Measurements from ENCODE around the gene FDX2. TPM values are rescaled to one million over a fixed set of nuclear protein-coding genes. Genes with fewer than 3 reads are reported as not detected.
A peak's percentile ranks its signal among the peaks of the same experiment; 100 is the strongest.

The FDX2 gene
- total RNA-seq, 1 experiment from 2014 or later, result 30.3 TPM

DNA sequence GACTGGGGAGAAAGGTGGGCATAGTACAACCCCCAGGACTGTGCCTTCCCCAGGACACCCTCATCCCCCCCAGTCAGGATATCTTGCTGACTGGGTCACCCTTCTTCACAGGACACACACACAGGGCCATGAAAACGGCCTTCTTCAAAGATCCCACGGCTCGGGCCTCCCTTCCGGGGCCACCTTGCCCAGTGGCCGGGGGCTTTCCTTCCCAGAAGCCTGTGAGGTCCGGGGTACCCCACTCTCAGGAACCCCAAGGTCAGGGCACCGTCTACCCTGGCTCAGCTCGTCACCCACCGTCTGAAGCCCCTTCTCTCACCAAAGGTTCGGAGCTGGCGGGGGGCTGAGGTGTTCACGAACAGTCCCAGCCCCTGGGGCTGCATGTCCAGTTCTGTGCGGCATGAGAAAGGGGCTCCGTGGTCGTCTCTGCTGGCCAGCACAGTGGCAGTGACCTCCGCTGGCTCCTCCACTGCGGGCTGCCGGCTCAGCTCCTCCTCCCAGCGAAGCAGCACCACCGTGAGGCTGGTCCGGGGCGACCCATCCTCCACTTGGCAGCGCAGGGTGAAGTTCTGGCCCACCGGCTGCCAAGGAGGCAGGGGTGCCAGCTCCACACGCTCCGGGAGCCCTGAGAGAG is 19.7 kb upstream of the FDX2 start:
- Histone ChIP-seq H3K4me3 (ENCODE audit: low read depth, low read length) (peak overlapping the region; percentile 79), H3K4me1 (peaks cover 6% of the 10 kb centered on the region; the same call in 1 of the 2 replicates), H3K27me3 (replicated peaks; ENCODE audit: control insufficient read depth, insufficient read depth, low read length) (no peaks in the 10 kb centered on the region), H3K9me3 (no peaks in the 10 kb centered on the region), H3K36me3 (ENCODE audit: control insufficient read depth, insufficient read depth, low read length) (no peaks in the 10 kb centered on the region)
- intact Hi-C loops (cut with micrococcal nuclease; ENCODE audit: unreplicated experiment), result no loop called here
- CTCF ChIA-PET, result interaction anchor here (2.3 kb wide), 2 partner anchors 53 to 65 kb away, joined by 19 to 26 read pairs; partner anchors contain the start of gene ICAM1
- Mint-ChIP-seq H3K4me1 (ENCODE audit: low read depth, unreplicated experiment) (peaks cover 5% of the 10 kb centered on the region), H3K9me3 (ENCODE audit: unreplicated experiment) (no peaks in the 10 kb centered on the region), H3K27me3 (ENCODE audit: insufficient read depth, unreplicated experiment) (no peaks in the 10 kb centered on the region), H3K36me3 (ENCODE audit: insufficient read depth, unreplicated experiment) (peaks cover 27% of the 10 kb centered on the region), H3K4me3 (ENCODE audit: unreplicated experiment) (peak overlapping the region; percentile 85), H3K27ac (ENCODE audit: unreplicated experiment) (peak overlapping the region; percentile 65)
- no peak for DNase-seq
- no TSS peak for BruUV-seq (replicated peaks)
- TF ChIP-seq, protein P1, sequence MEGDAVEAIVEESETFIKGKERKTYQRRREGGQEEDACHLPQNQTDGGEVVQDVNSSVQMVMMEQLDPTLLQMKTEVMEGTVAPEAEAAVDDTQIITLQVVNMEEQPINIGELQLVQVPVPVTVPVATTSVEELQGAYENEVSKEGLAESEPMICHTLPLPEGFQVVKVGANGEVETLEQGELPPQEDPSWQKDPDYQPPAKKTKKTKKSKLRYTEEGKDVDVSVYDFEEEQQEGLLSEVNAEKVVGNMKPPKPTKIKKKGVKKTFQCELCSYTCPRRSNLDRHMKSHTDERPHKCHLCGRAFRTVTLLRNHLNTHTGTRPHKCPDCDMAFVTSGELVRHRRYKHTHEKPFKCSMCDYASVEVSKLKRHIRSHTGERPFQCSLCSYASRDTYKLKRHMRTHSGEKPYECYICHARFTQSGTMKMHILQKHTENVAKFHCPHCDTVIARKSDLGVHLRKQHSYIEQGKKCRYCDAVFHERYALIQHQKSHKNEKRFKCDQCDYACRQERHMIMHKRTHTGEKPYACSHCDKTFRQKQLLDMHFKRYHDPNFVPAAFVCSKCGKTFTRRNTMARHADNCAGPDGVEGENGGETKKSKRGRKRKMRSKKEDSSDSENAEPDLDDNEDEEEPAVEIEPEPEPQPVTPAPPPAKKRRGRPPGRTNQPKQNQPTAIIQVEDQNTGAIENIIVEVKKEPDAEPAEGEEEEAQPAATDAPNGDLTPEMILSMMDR (IDR thresholded peaks at IDR 0.05; ENCODE audit: insufficient read depth in 1 of 2, low read depth in 1 of 2, low read length in 1 of 2, severe bottlenecking in 1 of 2, unreplicated experiment in 1 of 2), result no peak
- POLR2A ChIA-PET, result no interaction called here

DNA sequence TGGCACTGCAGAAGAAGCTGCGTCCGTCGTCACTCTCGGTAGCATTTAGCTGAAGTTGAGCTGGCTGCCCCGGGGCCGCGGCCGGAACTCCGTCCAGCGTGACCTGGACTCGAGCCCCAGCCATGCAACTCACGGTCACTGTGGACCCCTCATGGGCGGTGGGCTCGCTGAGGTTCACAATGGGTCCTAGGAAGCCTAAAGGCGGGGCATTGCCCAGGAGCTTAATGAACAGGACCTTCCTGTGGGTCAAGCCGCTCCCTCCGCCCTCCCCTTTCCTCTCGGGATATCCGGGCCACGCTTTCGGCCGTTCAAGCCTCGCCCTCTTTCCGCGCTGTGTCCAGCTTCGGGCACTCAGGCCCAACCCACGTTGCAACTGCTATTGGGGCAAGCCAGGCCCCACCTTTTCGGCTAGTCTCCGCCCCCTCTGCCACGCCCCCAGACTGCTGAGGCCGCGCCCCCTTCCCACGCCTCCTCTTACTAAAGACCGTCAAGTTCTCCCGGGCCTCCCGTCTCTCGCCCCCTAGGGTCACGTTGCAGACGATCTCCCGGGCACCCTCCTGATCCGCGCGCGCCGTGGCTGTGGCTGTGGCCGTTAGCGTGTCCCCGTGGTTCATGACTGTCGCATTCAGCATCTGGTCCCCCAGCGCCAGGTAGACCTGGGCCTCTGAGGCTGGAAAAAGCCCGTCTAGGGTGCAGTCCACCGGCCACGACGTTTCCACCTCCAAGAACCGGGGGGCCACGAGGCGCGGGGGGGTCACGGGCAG is 19.0 kb upstream of the FDX2 start:
- peak overlapping the region; percentile 79 for H3K4me3 ChIP-seq (ENCODE audit: low read depth, low read length)
- BruUV-seq (replicated peaks), result no TSS peak
- no peaks in the 10 kb centered on the region for H3K27me3 ChIP-seq (replicated peaks; ENCODE audit: control insufficient read depth, insufficient read depth, low read length)
- H3K27me3 Mint-ChIP-seq (ENCODE audit: insufficient read depth, unreplicated experiment), result no peaks in the 10 kb centered on the region
- TF ChIP-seq, protein P1 (IDR thresholded peaks at IDR 0.05; ENCODE audit: insufficient read depth in 1 of 2, low read depth in 1 of 2, low read length in 1 of 2, severe bottlenecking in 1 of 2, unreplicated experiment in 1 of 2), result peak in 1 of 2 experiments; percentile 34
- ChIA-PET POLR2A (interaction anchor here (0.8 kb wide), 2 partner anchors 46 to 65 kb away, joined by 3 to 5 read pairs; partner anchors contain the start of gene TYK2), CTCF (interaction anchor here (0.7 to 2.3 kb wide), 7 partner anchors 45 to 501 kb away, joined by 3 to 26 read pairs (median 4); partner anchors contain the start of genes CDC37, ICAM1, ICAM5 and TMED1)
- intact Hi-C loops (cut with micrococcal nuclease; ENCODE audit: unreplicated experiment), result loop anchor here (5.0 kb wide), 1 partner anchor 47 kb away; the partner anchor contains the start of genes ICAM4 and ICAM5
- H3K36me3 ChIP-seq (ENCODE audit: control insufficient read depth, insufficient read depth, low read length), result no peaks in the 10 kb centered on the region
- peaks cover 6% of the 10 kb centered on the region; the same call in 1 of the 2 replicates for H3K4me1 ChIP-seq
- DNase-seq, result peak; percentile 95
- no peaks in the 10 kb centered on the region for H3K9me3 ChIP-seq
- peak overlapping the region; percentile 85 for H3K4me3 Mint-ChIP-seq (ENCODE audit: unreplicated experiment)
- H3K4me1 Mint-ChIP-seq (ENCODE audit: low read depth, unreplicated experiment), result peaks cover 5% of the 10 kb centered on the region
- H3K27ac Mint-ChIP-seq (ENCODE audit: unreplicated experiment), result peak overlapping the region; percentile 65
- no peaks in the 10 kb centered on the region for H3K9me3 Mint-ChIP-seq (ENCODE audit: unreplicated experiment)
- H3K36me3 Mint-ChIP-seq (ENCODE audit: insufficient read depth, unreplicated experiment), result peaks cover 34% of the 10 kb centered on the region

Data from Caco-2 (cell line).